WI38 (cell line): ENCODE results near the gene CDH22.

Experiments used
- H3K4me3 ChIP-seq: 2 replicates; pipeline ENCODE4 v1.5.1; 2011; ENCODE audit warnings: low read depth, mild to moderate bottlenecking, control low read depth, low read length
- TF ChIP-seq, protein P1 (sequence below): IDR thresholded peaks from 2 replicates; pipeline ENCODE4 v1.5.1; 2012; ENCODE audit warnings: low read depth, mild to moderate bottlenecking, control low read depth, low read length

Gene CDH22

DNA sequence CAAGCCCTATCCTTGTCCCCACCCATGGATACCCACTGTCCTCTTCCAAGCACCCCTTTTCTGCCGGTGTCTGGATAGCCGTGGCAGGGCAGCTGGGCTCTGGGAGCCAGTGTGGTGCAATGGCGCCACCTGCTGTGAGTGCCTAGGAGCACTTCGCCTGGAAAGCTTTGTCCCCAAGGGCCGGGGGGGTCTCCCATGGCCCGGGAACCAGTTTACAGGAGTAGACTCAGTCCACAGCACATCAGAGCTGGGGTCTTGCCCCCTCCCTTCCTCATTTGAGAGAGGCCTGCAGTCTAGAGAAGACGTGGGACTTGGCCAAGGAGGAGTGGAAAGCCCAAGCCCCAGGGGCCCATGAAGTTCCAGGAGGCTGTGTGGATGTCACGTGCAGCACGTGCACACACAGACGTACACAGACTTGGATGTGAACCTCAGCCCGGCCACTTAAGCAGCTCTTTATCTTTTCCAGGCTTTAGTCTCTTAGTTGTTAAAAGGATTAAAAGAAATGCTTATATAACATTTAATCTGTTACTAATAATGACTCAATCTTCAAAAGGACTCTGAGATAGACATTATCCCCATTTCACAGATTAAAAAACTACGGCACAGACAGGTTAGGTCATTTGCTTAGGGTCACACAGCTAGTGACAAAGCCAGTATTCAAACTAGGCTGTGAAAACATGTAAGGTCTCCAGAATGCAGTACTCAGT, 40.9 kb upstream of the CDH22 start:
- no peak overlapping the region for H3K4me3 ChIP-seq
- TF ChIP-seq, protein P1, sequence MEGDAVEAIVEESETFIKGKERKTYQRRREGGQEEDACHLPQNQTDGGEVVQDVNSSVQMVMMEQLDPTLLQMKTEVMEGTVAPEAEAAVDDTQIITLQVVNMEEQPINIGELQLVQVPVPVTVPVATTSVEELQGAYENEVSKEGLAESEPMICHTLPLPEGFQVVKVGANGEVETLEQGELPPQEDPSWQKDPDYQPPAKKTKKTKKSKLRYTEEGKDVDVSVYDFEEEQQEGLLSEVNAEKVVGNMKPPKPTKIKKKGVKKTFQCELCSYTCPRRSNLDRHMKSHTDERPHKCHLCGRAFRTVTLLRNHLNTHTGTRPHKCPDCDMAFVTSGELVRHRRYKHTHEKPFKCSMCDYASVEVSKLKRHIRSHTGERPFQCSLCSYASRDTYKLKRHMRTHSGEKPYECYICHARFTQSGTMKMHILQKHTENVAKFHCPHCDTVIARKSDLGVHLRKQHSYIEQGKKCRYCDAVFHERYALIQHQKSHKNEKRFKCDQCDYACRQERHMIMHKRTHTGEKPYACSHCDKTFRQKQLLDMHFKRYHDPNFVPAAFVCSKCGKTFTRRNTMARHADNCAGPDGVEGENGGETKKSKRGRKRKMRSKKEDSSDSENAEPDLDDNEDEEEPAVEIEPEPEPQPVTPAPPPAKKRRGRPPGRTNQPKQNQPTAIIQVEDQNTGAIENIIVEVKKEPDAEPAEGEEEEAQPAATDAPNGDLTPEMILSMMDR, result peak; percentile 77

DNA sequence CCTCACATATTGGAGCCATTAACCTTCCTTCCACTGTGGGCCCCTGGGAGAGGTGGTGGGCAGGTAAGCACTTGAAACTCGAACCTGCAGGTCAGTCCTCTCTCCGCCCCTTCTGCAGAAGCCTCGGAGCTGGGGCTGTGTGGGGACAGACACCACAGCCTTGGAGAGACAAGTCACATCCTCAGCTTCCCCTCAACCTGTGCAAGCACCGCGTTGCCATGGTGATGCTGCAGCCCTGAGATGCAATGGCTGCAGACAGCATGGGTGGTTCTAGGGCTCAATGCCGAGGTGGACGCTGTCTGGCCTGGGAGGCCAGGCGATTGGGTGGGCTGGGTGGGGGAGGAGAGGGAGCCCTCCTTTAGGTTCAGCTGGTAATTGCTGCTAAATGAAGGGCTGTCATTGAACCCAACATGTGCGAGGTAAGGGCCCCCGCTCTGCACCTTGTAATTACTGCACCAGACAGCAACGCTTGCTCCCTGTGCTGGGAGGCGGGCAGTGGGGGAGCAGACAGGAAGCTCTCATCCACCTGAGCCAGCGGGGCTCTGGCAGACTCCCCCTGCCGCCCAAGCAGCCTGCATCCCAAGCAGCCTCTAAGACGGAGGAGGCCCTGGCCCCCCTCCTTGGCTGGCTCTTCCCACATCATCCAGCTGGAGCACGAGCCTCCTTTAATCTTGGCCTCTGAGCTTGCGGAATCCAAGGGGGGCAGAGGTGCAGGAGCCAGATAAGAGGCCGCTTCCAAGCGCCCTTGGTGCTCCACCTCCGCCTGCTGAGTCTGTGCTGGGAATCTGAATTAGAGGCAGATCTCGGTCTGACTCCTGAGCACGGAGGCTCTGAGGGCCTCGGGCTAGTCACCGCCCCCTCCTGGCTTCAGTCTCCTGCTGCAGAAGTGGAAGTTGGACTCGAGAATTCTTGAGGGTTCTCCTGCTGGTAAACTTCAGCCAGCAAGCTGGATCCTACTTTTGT, 39.8 kb upstream of the CDH22 start:
- H3K4me3 ChIP-seq, result no peak overlapping the region
- TF ChIP-seq, protein P1, result no peak

DNA sequence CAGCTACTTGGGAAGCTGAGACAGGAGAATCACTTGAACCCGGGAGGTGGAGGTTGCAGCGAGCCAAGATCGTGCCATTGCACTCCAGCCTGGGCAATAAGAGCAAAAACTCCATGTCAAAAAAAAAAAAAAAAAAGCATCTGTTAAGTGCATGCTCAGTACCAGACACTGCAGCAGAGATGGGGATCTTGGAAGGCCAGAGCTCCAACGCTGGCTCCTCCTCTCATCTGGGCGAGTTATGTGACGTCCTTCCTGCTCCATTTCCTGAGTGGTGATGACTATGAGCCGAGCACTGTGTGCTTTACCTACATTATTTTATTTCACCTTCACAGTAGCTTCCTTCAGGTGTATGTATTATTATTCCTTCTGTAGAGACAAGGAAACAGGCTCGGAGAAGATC, 38.5 kb upstream of the CDH22 start:
- TF ChIP-seq, protein P1, result no peak
- no peak overlapping the region for H3K4me3 ChIP-seq

DNA sequence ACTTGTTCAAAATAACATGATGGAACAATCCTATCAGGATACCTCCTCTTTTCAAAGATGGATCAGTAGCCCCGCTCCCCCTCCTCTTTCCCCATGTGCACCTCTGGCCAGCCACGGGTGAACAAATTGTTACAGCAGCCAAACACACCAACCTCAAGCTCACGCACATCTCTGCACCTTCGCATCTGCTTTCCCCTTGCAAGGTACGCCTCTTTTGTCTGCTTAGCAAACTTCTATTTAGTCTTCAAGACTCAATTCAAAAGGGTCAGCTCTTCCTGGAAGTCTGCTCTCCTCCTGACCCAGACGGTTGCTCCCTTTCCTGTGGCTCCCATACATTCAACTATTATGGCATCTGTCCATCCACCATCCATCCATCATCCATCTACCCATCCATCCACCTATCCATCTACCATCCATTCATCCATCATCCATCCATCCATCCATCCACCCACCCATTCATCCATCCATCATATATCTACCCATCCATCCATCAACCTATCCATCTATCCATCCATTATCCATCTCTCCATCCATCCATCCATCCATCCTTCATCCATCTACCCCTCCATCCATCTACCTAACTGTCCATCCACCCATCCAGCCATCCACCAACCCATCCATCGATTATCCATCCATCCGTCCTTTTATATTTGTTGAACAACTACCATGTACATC, 36.3 kb upstream of the CDH22 start:
- TF ChIP-seq, protein P1, result no peak
- no peak overlapping the region for H3K4me3 ChIP-seq

DNA sequence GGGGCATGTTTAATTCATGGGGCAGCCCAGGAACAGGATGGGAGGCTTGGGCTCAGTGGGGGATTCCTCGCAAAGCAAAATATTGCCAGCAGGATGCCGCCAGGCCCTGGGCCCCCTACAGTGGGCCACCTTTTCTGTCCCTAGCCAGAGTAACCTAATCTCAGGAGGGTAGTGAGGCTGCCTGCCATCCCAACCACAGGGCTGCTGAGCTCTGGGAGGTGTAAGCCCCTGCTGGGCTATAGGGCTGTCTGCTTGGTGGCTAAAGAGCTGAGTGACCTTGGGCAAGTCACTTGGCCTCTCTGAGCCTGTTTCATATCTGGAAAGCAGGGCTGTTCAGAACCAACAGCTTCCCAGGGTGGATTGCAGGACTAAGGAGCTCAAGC, 35.7 kb upstream of the CDH22 start:
- H3K4me3 ChIP-seq, result no peak overlapping the region
- TF ChIP-seq, protein P1, result no peak

DNA sequence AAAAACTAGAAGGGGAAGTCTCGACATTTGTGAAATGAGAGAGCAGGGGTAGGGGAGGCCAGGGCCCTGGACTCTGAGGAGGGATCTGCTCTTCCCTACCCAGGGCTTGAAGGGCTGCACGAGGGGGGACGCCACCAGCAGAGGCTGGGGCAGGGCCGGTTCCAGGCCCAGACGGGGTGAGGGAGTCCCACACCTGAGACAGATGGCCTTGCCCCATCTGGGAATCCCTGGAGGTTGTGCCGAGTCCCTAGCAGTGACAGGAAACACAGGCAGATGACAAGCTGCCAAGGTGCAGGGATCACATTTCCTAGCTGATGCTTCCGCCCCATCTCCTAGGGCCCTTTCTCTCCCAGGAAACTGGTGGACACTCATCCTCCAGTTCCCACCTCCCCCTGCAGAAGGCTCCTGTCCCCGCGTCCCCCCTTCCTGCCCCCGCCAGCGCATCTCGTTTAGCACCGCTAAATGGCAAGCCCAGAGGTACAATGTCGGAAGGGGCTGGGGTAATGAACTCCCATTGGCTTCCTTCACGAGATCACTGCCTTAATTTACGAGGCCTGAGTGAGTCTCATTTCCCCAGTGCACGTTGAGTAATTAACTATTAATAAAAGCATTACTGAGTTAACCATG, 35.2 kb upstream of the CDH22 start:
- H3K4me3 ChIP-seq, result no peak overlapping the region
- TF ChIP-seq, protein P1, result no peak
